HCT116 (cell line): ENCODE measurements around the gene HCAR1. TPM values are rescaled to one million over a fixed set of nuclear protein-coding genes. Genes with fewer than 3 reads are reported as not detected.
"Not testable (repeated sequence)": the region's sequence is repeated elsewhere in the genome, so short reads cannot be mapped to it uniquely, and the experiment has no call there.

Experiments used
- ATAC-seq: fragments of 200-7000 bp; cut with Tn5 transposase; 2 replicates; pipeline ENCODE4 v1.9.1; 2020; ENCODE audit warnings: mild to moderate bottlenecking, moderate library complexity
- BruUV-seq: library from RNA; stranded (reverse); fragments of 400-500 nt; replicated peaks from 2 replicates; lab custom pipeline; 2021; lab: Mats Ljungman, UMichigan
- CTCF ChIA-PET: fragments of 300-600 bp; sonication (Branson Sonifier 250); formaldehyde crosslinking; loops from one replicate; lab custom pipeline; 2021; ENCODE audit warnings: antibody characterized with exemption; lab: Charles Lee
- POLR2A ChIA-PET: fragments of 300-600, 350-600 bp; sonication (Branson Sonifier 250); formaldehyde crosslinking; loops from one replicate; lab custom pipeline; 2021; ENCODE audit warnings: antibody characterized with exemption; lab: Charles Lee
- RAD21 ChIA-PET, 2 experiments: fragments of 300-600 bp; sonication (Branson Sonifier 250); formaldehyde crosslinking; loops; one replicate each; lab custom pipeline; 2023; ENCODE audit warnings: low total read pairs in 2 of 2; ENCODE audit not compliant: uncharacterized antibody in 2 of 2, unreplicated experiment in 2 of 2, low non-redundant PET in 1 of 2; lab: Charles Lee
- DNase-seq: peaks from one replicate; pipeline ENCODE4 v3.0.0-alpha.2; 2010; ENCODE audit warnings: low read depth, low spot score
- H2AFZ ChIP-seq: fragments of 200-600 bp; shearing (Covaris generic), sonication (generic); 2 replicates; pipeline ENCODE4 v1.6.1; 2017; ENCODE audit warnings: low read depth, mixed run types, mixed read lengths, antibody characterized with exemption, low read length; ENCODE audit not compliant: poor library complexity, severe bottlenecking
- H3K27ac ChIP-seq: 2 replicates; pipeline ENCODE4 v1.5.1; 2012; ENCODE audit warnings: low read depth, low read length
- H3K27me3 ChIP-seq: fragments of 200-600 bp; sonication (generic); 2 replicates; pipeline ENCODE4 v1.6.1; 2016; ENCODE audit warnings: mixed run types, low read length, mixed read lengths; ENCODE audit not compliant: insufficient read depth
- H3K36me3 ChIP-seq, 2 experiments: fragments of 200-500 bp in 1 of 2; fragments of 200-600 bp in 1 of 2; sonication (Bioruptor generic) in 1 of 2; sonication (generic) in 1 of 2; 2 replicates each; pipeline versions ENCODE4 v1.5.1 to v1.6.1; 2014 to 2016; ENCODE audit warnings: low read length in 2 of 2, inconsistent platforms in 1 of 2, mixed read lengths in 1 of 2, mixed run types in 1 of 2; ENCODE audit not compliant: insufficient read depth in 2 of 2, control insufficient read depth in 1 of 2
- H3K4me1 ChIP-seq, 2 experiments: fragments of 200-600 bp in 1 of 2; sonication (generic) in 1 of 2; 2 replicates each; pipeline versions ENCODE4 v1.5.1 to v1.6.1; 2012 to 2017; ENCODE audit warnings: low read length in 2 of 2, inconsistent platforms in 1 of 2, mild to moderate bottlenecking in 1 of 2, mixed read lengths in 1 of 2, mixed run types in 1 of 2, moderate library complexity in 1 of 2; ENCODE audit not compliant: insufficient read depth in 2 of 2, control insufficient read depth in 1 of 2
- H3K4me2 ChIP-seq: fragments of 200-600 bp; sonication (generic); 2 replicates; pipeline ENCODE4 v1.6.1; 2017; ENCODE audit warnings: mixed run types, low read length, mixed read lengths
- H3K4me3 ChIP-seq, 2 experiments: fragments of 200-600 bp in 1 of 2; sonication (generic) in 1 of 2; replicated peaks in 1 of 2; 2 replicates each; pipeline ENCODE4 v1.5.1; 2011 to 2016; ENCODE audit warnings: low read length in 2 of 2, control low read depth in 1 of 2, low read depth in 1 of 2, mild to moderate bottlenecking in 1 of 2, mixed read lengths in 1 of 2, mixed run types in 1 of 2
- H3K79me2 ChIP-seq: fragments of 200-600 bp; sonication (generic); 2 replicates; pipeline ENCODE4 v1.6.1; 2017; ENCODE audit warnings: mild to moderate bottlenecking, mixed run types, low read length, moderate library complexity, mixed read lengths; ENCODE audit not compliant: insufficient read depth
- H3K9ac ChIP-seq: fragments of 200-600 bp; sonication (generic); 2 replicates; pipeline ENCODE4 v1.6.1; 2016; ENCODE audit warnings: low read length, mixed read lengths
- H3K9me2 ChIP-seq: fragments of 200-600 bp; sonication (generic), shearing (Covaris generic); 2 replicates; pipeline ENCODE4 v1.6.1; 2017; ENCODE audit warnings: mixed run types, mild to moderate bottlenecking, moderate library complexity; ENCODE audit not compliant: insufficient read depth
- H3K9me3 ChIP-seq, 2 experiments: fragments of 200-500 bp in 1 of 2; fragments of 200-600 bp in 1 of 2; sonication (Bioruptor generic) in 1 of 2; sonication (generic) in 1 of 2; 2 replicates each; pipeline ENCODE4 v1.6.1; 2014 to 2017; ENCODE audit warnings: low read length in 2 of 2, mixed read lengths in 2 of 2, inconsistent platforms in 1 of 2, low read depth in 1 of 2, mild to moderate bottlenecking in 1 of 2, mixed run types in 1 of 2, moderate library complexity in 1 of 2; ENCODE audit not compliant: control insufficient read depth in 1 of 2, insufficient read depth in 1 of 2
- H4K20me1 ChIP-seq: fragments of 200-600 bp; sonication (generic), shearing (Covaris generic); 2 replicates; pipeline ENCODE4 v1.6.1; 2017; ENCODE audit warnings: mixed run types, mild to moderate bottlenecking, moderate library complexity; ENCODE audit not compliant: insufficient read depth
- CBX3 ChIP-seq: IDR thresholded peaks from 2 replicates; pipeline ENCODE4 v1.6.1; 2012; ENCODE audit warnings: low read depth
- EGR1 ChIP-seq: IDR thresholded peaks from 2 replicates; pipeline ENCODE4 v1.6.1; 2012; ENCODE audit warnings: low read depth
- EZH2 ChIP-seq: fragments of 200-600 bp; sonication (generic); IDR thresholded peaks from 2 replicates; pipeline ENCODE4 v1.6.1; 2017; ENCODE audit warnings: antibody characterized with exemption, mixed run types
- EZH2phosphoT487 ChIP-seq: fragments of 200-600 bp; IDR thresholded peaks from 2 replicates; pipeline ENCODE4 v1.6.1; 2018; ENCODE audit warnings: antibody characterized with exemption, borderline replicate concordance
- FOSL1 ChIP-seq: IDR thresholded peaks from 2 replicates; pipeline ENCODE4 v1.6.1; 2012; ENCODE audit warnings: low read depth
- JUND ChIP-seq: IDR thresholded peaks from 2 replicates; pipeline ENCODE4 v1.6.1; 2012
- MAX ChIP-seq: IDR thresholded peaks from 2 replicates; pipeline ENCODE4 v1.6.1; 2012
- POLR2AphosphoS5 ChIP-seq: IDR thresholded peaks from 2 replicates; pipeline ENCODE4 v1.6.1; 2011; ENCODE audit warnings: mild to moderate bottlenecking, low read depth, low read length, moderate library complexity
- RAD21 ChIP-seq: IDR thresholded peaks from 2 replicates; pipeline ENCODE4 v1.6.1; 2012; ENCODE audit warnings: low read depth, mild to moderate bottlenecking
- REST ChIP-seq: IDR thresholded peaks from 2 replicates; pipeline ENCODE4 v1.6.1; 2012; ENCODE audit warnings: low read depth
- SP1 ChIP-seq: IDR thresholded peaks from 2 replicates; pipeline ENCODE4 v1.6.1; 2012; ENCODE audit warnings: low read depth
- SRF ChIP-seq: IDR thresholded peaks from 2 replicates; pipeline ENCODE4 v1.6.1; 2012; ENCODE audit warnings: low read depth
- TCF7L2 ChIP-seq: IDR thresholded peaks from 2 replicates; pipeline ENCODE4 v1.7.0; 2011; ENCODE audit warnings: borderline replicate concordance, inconsistent platforms; ENCODE audit not compliant: insufficient read depth, insufficient read length; ENCODE audit errors: extremely low read depth
- YY1 ChIP-seq: IDR thresholded peaks from 2 replicates; pipeline ENCODE4 v1.6.1; 2011; ENCODE audit warnings: low read length, low read depth, moderate library complexity, mild to moderate bottlenecking; ENCODE audit not compliant: insufficient replicate concordance; ENCODE audit errors: extremely low read depth
- intact Hi-C: fragments of 100-400 bp; cut with micrococcal nuclease; formaldehyde crosslinking; loops from 2 replicates; pipeline ENCODE4 v1.10.0; 2022
- total RNA-seq: library from RNA; stranded (reverse); gene quantifications from one replicate; pipeline ENCODE4 v1.2.1, GENCODE V29; 2021; ENCODE audit not compliant: unreplicated experiment
- TF ChIP-seq, protein P1 (sequence below): IDR thresholded peaks from 2 replicates; pipeline ENCODE4 v1.6.1; 2011; ENCODE audit warnings: mild to moderate bottlenecking, low read length, moderate library complexity; ENCODE audit not compliant: insufficient replicate concordance; ENCODE audit errors: extremely low read depth

HCAR1 gene
- total RNA-seq, 1 experiment from 2014 or later: not detected

GRCh38 chr12:122696922-122697321, 33.7 kb downstream of the HCAR1 start:
- H3K79me2 ChIP-seq, H3K9me2 ChIP-seq, H2AFZ ChIP-seq, ATAC-seq, H3K4me2 ChIP-seq, H3K27me3 ChIP-seq, H3K36me3 ChIP-seq, DNase-seq, H3K27ac ChIP-seq, BruUV-seq, RAD21 ChIA-PET, intact Hi-C loops, POLR2A ChIA-PET, CTCF ChIA-PET, H3K4me3 ChIP-seq, H3K9me3 ChIP-seq, H4K20me1 ChIP-seq, H3K9ac ChIP-seq, H3K4me1 ChIP-seq: not testable (repeated sequence)

DNA sequence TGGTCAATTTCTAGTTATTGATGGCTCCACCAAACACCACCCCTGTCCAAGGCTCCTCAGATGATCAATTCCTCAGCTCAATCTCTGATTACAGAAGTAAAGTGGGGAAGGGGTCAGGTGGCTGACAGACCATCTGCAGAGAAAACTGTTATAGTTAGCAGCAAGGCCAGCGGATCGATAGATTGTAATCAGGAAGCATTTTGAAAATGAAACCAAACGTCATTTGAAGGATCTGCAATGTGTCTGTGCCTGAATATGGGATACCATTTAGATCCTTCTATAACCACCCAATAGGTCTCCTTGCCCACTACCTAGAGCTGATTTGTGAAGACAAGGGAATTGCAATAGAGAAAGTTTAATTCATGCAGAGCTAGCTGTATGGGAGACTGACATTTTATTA, 39.1 kb downstream of the HCAR1 start:
- Histone ChIP-seq H3K4me3 (no peak overlapping the region), H3K9me3 (no peaks in the 10 kb centered on the region), H3K27me3 (no peaks in the 10 kb centered on the region), H4K20me1 (no peaks in the 10 kb centered on the region), H3K9me2 (no peaks in the 10 kb centered on the region), H3K36me3 (no peaks in the 10 kb centered on the region), H2AFZ (no peak overlapping the region), H3K4me2 (no peak overlapping the region), H3K27ac (no peak overlapping the region), H3K9ac (no peak overlapping the region), H3K4me1 (no peaks in the 10 kb centered on the region; a peak in 1 of 4 replicates), H3K79me2 (no peaks in the 10 kb centered on the region)
- ChIA-PET POLR2A (no interaction called here), RAD21 (no interaction called here), CTCF (no interaction called here)
- intact Hi-C loops: no loop called here
- BruUV-seq: no TSS peak
- no peak for DNase-seq
- ATAC-seq: no peak
- TF ChIP-seq POLR2AphosphoS5 (no peak), MAX (no peak), SRF (no peak), EZH2 (no peak), SP1 (no peak), YY1 (no peak), FOSL1 (no peak), CBX3 (no peak), REST (no peak), EZH2phosphoT487 (no peak), TCF7L2 (no peak), EGR1 (no peak), JUND (no peak), RAD21 (no peak)
- TF ChIP-seq, protein P1, sequence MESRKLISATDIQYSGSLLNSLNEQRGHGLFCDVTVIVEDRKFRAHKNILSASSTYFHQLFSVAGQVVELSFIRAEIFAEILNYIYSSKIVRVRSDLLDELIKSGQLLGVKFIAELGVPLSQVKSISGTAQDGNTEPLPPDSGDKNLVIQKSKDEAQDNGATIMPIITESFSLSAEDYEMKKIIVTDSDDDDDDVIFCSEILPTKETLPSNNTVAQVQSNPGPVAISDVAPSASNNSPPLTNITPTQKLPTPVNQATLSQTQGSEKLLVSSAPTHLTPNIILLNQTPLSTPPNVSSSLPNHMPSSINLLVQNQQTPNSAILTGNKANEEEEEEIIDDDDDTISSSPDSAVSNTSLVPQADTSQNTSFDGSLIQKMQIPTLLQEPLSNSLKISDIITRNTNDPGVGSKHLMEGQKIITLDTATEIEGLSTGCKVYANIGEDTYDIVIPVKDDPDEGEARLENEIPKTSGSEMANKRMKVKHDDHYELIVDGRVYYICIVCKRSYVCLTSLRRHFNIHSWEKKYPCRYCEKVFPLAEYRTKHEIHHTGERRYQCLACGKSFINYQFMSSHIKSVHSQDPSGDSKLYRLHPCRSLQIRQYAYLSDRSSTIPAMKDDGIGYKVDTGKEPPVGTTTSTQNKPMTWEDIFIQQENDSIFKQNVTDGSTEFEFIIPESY: no peak
